CD4-positive, alpha-beta T cell (primary cell): ENCODE data around the gene RAB23. TPM values are rescaled to one million over a fixed set of nuclear protein-coding genes. Genes with fewer than 3 reads are reported as not detected.

Source experiments
- ATAC-seq: fragments of 200-7000 bp; cut with Tn5 transposase; one replicate; pipeline ENCODE4 v1.10.0; 2022; ENCODE audit warnings: mild to moderate bottlenecking; ENCODE audit not compliant: poor library complexity
- CTCF ChIA-PET: fragments of 350-600 bp; sonication (Branson Sonifier 250); formaldehyde crosslinking; loops from one replicate; lab custom pipeline; 2021; ENCODE audit warnings: antibody characterized with exemption, inconsistent platforms; lab: Charles Lee
- POLR2A ChIA-PET: fragments of 350-600 bp; sonication (Branson Sonifier 250); formaldehyde crosslinking; loops from one replicate; lab custom pipeline; 2021; ENCODE audit warnings: antibody characterized with exemption, inconsistent platforms; lab: Charles Lee
- DNase-seq, 14 experiments: peaks; one replicate each; pipeline ENCODE4 v3.0.0-alpha.2; 2013 to 2020; ENCODE audit warnings: mixed read lengths in 2 of 14
- H3K27ac ChIP-seq, 2 donors: one replicate each; pipeline versions ENCODE4 v1.5.1 to v1.7.0; 2013; ENCODE audit warnings: low read length in 2 of 2, low read depth in 1 of 2, mild to moderate bottlenecking in 1 of 2
- H3K27me3 ChIP-seq, 2 experiments: 1 replicate in 1 of 2; 2 replicates in 1 of 2; pipeline versions ENCODE4 v1.6.1 to v1.7.0; 2013; ENCODE audit warnings: low read length in 2 of 2, control low read depth in 1 of 2, mild to moderate bottlenecking in 1 of 2, moderate library complexity in 1 of 2; ENCODE audit not compliant: insufficient read depth in 2 of 2, control insufficient read depth in 1 of 2
- H3K36me3 ChIP-seq: one replicate; pipeline ENCODE4 v1.6.1; 2013; ENCODE audit warnings: low read length, control low read depth; ENCODE audit not compliant: insufficient read depth
- H3K4me1 ChIP-seq: one replicate; pipeline ENCODE4 v1.6.1; 2013; ENCODE audit warnings: low read length, control low read depth; ENCODE audit not compliant: insufficient read depth
- H3K4me3 ChIP-seq: one replicate; pipeline ENCODE4 v1.5.1; 2013; ENCODE audit warnings: mild to moderate bottlenecking, low read length, moderate library complexity
- H3K9me3 ChIP-seq, 2 experiments: 1 replicate in 1 of 2; 2 replicates in 1 of 2; pipeline versions ENCODE4 v1.6.1 to v1.7.0; 2013; ENCODE audit warnings: low read length in 2 of 2, mild to moderate bottlenecking in 2 of 2, control low read depth in 1 of 2, moderate library complexity in 1 of 2; ENCODE audit not compliant: control insufficient read depth in 1 of 2, insufficient read depth in 1 of 2
- H3K27ac Mint-ChIP-seq: one replicate; pipeline ENCODE4 v1.8.0; 2020; ENCODE audit warnings: mixed read lengths
- H3K27me3 Mint-ChIP-seq: one replicate; pipeline ENCODE4 v1.8.0; 2021; ENCODE audit warnings: mixed read lengths
- H3K36me3 Mint-ChIP-seq: one replicate; pipeline ENCODE4 v1.8.0; 2021; ENCODE audit warnings: low read depth, mixed read lengths
- H3K4me1 Mint-ChIP-seq: one replicate; pipeline ENCODE4 v1.8.0; 2021; ENCODE audit warnings: low read depth, mixed read lengths
- H3K4me3 Mint-ChIP-seq: one replicate; pipeline ENCODE4 v1.8.0; 2020; ENCODE audit warnings: mild to moderate bottlenecking, mixed read lengths
- H3K9me3 Mint-ChIP-seq: one replicate; pipeline ENCODE4 v1.8.0; 2020; ENCODE audit warnings: mixed read lengths
- intact Hi-C, 2 experiments: fragments of 100-400 bp; cut with DNase I in 1 of 2; cut with micrococcal nuclease in 1 of 2; formaldehyde crosslinking; loops; one replicate each; pipeline versions ENCODE4 v1.15.1 to v1.9.0; 2023 to 2025; cut with DNase I, micrococcal nuclease
- total RNA-seq, 174 experiments: library from RNA in 2 of 174; stranded (reverse) in 2 of 174; gene quantifications; one replicate each; pipeline ENCODE4 v1.2.3 and lab custom pipeline; 2021 to 2026
- TF ChIP-seq, protein P1 (sequence below): fragments of 200-600 bp; IDR thresholded peaks from one replicate; pipeline ENCODE4 v1.8.0; 2022; ENCODE audit warnings: antibody characterized with exemption, mild to moderate bottlenecking

RAB23 gene
- total RNA-seq, 2 experiments from 2014 or later, result 0.45 to 0.49 TPM

DNA sequence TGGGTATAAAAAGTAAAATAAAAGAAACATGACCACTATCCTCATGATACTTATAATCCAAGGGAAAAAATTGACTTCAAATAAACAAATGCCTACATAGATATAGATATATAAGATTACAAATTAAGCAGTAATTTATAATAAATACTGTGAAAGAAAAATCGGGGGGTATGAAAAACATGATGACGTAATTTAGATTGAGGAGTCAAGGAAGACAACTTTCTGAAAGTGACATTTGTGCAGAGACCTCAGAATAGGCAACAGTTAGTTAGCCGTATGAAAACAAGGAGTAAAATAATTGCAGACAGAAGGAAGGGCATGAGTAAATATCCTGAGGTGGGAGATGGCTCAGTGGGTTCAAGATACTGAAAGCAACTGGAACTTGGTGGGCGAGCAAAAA lies 28.2 kb upstream of the RAB23 start:
- Histone ChIP-seq H3K27ac (no peak overlapping the region), H3K4me1 (no peaks in the 10 kb centered on the region), H3K4me3 (no peak overlapping the region), H3K9me3 (no peaks in the 10 kb centered on the region), H3K36me3 (no peaks in the 10 kb centered on the region), H3K27me3 (no peaks in the 10 kb centered on the region)
- ChIA-PET CTCF (no interaction called here), POLR2A (no interaction called here)
- Mint-ChIP-seq H3K36me3 (no peaks in the 10 kb centered on the region), H3K27ac (no peak overlapping the region), H3K4me3 (no peak overlapping the region), H3K9me3 (no peaks in the 10 kb centered on the region), H3K27me3 (no peaks in the 10 kb centered on the region), H3K4me1 (no peaks in the 10 kb centered on the region)
- intact Hi-C loops, result no loop called here
- DNase-seq (no peak), ATAC-seq (no peak)
- TF ChIP-seq, protein P1, sequence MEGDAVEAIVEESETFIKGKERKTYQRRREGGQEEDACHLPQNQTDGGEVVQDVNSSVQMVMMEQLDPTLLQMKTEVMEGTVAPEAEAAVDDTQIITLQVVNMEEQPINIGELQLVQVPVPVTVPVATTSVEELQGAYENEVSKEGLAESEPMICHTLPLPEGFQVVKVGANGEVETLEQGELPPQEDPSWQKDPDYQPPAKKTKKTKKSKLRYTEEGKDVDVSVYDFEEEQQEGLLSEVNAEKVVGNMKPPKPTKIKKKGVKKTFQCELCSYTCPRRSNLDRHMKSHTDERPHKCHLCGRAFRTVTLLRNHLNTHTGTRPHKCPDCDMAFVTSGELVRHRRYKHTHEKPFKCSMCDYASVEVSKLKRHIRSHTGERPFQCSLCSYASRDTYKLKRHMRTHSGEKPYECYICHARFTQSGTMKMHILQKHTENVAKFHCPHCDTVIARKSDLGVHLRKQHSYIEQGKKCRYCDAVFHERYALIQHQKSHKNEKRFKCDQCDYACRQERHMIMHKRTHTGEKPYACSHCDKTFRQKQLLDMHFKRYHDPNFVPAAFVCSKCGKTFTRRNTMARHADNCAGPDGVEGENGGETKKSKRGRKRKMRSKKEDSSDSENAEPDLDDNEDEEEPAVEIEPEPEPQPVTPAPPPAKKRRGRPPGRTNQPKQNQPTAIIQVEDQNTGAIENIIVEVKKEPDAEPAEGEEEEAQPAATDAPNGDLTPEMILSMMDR, result no peak

DNA sequence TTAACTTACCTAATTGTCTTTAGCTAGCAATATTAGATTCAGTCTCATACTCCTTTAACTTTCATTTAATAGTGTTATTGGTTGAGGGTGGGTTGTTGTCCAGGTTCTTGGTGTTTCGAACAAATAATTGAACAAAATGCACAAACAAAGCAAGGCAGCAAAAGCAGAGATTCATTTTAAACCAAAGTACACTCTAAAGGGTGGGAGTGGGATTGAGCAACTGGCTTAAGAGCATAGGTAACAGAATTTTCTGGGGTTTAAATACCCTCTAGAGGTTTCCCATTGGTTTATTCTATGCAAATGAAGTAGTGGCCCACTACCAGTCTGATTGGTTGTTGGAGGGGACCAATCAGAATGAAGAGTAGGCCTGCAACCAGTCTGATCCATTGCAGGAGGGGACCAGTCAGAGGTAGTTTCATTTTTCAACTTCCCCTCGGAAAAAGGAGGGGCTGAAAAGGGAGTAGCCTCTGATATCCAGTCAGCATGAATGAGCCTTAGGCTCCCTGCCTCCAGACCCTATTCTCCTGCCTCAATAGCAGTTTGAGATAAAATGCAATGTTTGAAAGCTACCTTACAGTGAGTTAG lies 26.3 kb upstream of the RAB23 start:
- ChIA-PET POLR2A (no interaction called here), CTCF (no interaction called here)
- Mint-ChIP-seq H3K4me3 (no peak overlapping the region), H3K27ac (no peak overlapping the region), H3K36me3 (no peaks in the 10 kb centered on the region), H3K27me3 (no peaks in the 10 kb centered on the region), H3K9me3 (no peaks in the 10 kb centered on the region), H3K4me1 (no peaks in the 10 kb centered on the region)
- H3K27me3 ChIP-seq, result no peaks in the 10 kb centered on the region
- H3K4me1 ChIP-seq, result no peaks in the 10 kb centered on the region
- TF ChIP-seq, protein P1, result no peak
- H3K9me3 ChIP-seq, result no peaks in the 10 kb centered on the region
- no peak for ATAC-seq
- H3K36me3 ChIP-seq, result no peaks in the 10 kb centered on the region
- H3K4me3 ChIP-seq, result no peak overlapping the region
- intact Hi-C loops, result no loop called here
- DNase-seq, result no peak
- no peak overlapping the region for H3K27ac ChIP-seq

DNA sequence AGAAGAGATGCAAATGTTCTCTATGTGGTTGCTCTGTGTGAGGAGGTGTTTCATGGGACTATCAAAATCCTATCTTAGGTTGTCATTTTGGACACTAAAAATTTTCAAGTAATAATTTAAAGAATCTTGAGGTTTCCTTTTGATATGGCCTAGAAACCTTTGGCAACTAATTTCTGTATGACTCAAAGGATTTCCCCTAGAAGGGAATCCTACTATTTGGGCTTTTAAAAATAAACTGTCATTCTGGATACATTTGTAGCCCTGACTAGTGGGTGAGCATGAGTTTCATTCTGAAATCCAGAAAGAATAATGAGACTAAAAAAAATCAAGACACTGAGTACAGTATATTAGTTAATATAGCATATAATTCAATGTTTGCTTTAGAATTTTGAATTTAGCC lies 25.5 kb upstream of the RAB23 start:
- Histone ChIP-seq H3K4me3 (no peak overlapping the region), H3K4me1 (no peaks in the 10 kb centered on the region), H3K36me3 (no peaks in the 10 kb centered on the region), H3K27me3 (no peaks in the 10 kb centered on the region), H3K27ac (no peak overlapping the region), H3K9me3 (no peaks in the 10 kb centered on the region)
- no peak overlapping the region for H3K4me3 Mint-ChIP-seq
- H3K4me1 Mint-ChIP-seq, result no peaks in the 10 kb centered on the region
- no peaks in the 10 kb centered on the region for H3K9me3 Mint-ChIP-seq
- no peak overlapping the region for H3K27ac Mint-ChIP-seq
- POLR2A ChIA-PET, result no interaction called here
- no peak for DNase-seq
- ATAC-seq, result no peak
- intact Hi-C loops, result no loop called here
- no peaks in the 10 kb centered on the region for H3K27me3 Mint-ChIP-seq
- H3K36me3 Mint-ChIP-seq, result no peaks in the 10 kb centered on the region
- TF ChIP-seq, protein P1, result no peak
- CTCF ChIA-PET, result no interaction called here
